Stimulated activated CD4-positive, alpha-beta T cell treated with anti-CD3 and anti-CD28 coated beads, TNF-alpha, amount 100 ng/mL, for 48 hours (primary cell): ENCODE data around the gene PSKH1.
"Not testable (repeated sequence)": the region's sequence is repeated elsewhere in the genome, so short reads cannot be mapped to it uniquely, and the experiment has no call there.

Source experiments
- DNase-seq, 3 donors: peaks; one replicate each; pipeline ENCODE4 v3.0.0-alpha.2; 2020; ENCODE audit warnings: low read depth in 3 of 3

PSKH1 gene

DNA sequence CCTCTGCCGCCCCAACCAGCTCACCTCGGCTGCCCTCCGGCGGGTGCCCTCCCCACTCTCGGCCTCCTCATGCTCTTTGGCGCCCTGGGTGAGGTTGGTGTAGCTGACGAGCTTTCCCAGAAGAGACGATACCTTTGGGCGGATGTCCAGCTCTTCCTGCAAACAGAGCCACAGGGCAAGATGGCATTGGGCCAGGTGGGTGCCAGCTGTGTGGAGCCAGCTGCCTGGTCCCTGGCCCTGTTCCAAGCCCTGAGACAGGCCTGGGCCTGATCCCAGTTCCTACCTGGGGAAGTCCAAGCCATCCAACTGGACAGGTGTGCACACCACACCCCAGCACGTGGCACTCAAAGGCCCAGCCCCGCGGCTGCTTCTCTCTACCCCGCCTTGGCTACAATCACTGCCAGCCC is 68.5 kb downstream of the PSKH1 start:
- DNase-seq, result no peak

DNA sequence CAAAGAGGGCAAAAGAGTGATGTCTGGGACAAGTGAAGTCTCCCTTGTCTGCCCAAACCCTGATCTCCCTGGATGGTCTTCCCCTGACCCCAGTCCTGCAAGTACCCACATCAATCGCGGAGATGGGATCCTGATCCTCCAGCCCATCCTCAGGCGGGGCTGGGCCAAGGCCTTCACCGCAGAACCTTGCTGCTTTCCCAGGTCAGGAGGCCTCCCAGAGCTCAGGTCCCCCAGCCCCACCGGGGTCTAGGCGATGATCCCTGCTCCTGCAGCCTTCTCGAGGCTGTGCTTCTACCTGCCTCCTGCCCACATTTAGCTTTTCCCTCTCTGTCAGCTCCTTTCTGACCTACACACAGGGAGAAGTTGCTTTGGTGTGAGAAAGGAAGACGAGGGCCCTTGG is 69.1 kb downstream of the PSKH1 start:
- DNase-seq, result no peak

DNA sequence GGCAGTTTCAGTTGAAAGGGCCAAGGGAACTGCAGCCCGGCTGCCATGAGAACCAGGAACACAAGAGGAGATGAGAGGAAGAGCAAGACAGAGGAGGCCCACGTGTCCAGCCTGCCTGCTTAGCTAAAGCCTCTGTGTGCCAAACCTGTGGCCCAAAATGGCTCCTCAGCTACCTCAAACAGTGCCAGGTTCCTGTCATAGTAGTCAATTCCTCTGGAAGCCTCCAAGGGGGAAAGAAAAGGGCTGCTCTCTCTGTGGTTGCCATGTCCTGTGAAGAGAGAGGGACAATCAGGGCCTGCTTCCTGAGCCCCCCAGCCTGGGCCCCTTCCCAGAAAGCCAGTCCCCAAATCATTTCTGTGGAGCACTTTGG is 70.2 kb downstream of the PSKH1 start:
- DNase-seq, result no peak

DNA sequence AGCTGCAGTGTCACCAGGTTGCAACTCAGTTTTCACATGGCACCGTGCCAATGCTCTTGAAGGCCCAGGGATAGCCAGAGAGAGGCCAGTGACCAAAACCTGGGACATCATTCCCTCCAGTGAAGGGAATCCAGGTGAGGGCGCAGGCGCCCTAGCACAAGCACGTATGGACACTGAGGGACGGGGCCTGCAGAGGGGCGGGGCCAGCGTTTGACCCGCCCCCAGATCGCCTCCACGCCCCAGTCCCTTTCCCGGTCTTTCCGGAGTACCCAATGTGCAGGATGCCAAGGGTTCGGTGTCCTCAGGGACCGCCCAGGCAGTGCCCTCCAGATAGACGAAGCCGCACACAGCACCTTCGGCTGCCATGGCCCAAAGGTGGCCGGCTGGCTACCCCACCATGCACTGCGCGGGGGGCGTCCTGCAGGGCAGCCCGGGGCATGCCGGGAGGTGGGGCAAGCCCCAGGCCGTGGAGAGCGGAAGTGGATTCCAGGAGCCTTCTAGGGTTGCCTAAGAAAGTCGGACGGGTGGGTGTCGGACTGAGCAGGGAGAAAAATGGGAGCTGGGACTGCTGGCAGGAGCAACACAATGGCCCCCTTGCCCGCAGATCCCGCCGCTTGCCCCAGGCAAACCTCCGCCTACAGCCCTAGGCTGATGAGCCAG is 70.7 kb downstream of the PSKH1 start:
- DNase-seq, result no peak

DNA sequence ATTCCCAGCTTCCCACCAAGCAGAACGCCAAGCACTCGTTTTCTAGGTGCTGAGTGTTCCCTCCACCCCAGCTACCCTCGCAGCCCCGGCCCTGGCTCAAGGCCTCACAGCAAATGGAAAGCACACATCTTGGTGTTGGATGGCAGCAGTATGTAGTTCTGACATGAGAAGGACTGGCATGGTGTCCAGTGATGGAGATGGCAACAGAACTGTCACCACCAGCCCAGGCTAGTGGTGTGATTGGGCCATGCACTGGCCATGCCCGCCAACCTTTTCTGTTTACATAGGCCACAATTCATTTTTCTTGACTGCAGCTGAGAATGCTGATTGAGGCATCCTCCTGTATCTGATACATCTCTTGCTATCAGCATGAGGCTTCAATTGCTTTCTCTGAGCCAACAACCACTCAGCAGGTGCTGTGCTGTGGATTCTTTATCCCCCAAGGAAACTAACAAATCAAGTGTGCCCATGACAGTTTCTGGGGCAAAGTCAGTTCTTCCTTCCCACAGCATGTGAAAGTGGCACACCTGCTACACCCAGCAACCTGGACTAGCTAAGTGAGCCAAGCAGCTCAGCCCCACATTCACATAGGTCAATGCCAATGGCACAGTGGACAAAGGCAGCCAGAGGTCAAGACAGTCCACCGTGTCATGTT is 71.5 kb downstream of the PSKH1 start:
- DNase-seq, result no peak

DNA sequence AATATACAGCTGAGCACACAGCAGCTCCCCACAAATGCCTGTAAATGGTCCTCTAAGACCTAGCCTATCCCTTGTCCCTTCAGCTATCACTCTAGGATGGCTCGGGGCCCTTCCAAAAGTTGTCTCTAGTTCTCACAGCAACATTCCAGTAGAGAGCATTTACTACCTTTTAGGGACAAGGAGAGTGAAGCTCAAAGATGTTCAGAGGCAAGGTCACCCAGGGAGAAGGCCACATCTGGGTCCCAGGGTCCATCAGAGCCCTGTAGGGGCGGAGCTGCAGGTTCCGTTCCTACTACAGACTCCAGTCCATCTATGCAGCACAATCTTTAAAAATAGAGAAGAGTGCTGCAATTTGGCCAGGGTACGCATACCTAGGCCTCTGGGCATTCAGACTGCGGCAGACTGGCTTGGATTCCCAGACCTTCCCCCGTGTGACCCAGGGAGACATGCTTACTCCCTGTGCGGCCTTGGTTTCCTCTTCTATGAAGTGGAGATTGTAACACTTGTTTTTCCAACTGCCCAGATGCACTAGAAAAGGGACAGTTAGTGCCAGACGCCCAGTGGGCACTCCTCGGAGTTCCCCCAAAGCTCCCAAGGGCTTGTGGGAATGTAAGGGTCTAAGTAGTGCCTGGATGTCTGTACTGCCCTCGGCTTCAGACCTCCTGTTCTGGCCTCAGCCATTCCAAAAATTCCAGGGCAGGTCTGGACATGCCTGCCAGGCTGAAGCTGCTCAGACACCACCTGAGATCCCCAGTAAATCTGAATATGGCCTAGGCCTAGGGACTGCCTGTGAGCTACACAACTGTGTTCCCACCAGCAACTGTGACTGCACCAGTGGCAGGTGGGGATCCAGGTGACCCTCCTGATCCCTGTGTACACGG is 72.9 kb downstream of the PSKH1 start:
- no peak for DNase-seq

DNA sequence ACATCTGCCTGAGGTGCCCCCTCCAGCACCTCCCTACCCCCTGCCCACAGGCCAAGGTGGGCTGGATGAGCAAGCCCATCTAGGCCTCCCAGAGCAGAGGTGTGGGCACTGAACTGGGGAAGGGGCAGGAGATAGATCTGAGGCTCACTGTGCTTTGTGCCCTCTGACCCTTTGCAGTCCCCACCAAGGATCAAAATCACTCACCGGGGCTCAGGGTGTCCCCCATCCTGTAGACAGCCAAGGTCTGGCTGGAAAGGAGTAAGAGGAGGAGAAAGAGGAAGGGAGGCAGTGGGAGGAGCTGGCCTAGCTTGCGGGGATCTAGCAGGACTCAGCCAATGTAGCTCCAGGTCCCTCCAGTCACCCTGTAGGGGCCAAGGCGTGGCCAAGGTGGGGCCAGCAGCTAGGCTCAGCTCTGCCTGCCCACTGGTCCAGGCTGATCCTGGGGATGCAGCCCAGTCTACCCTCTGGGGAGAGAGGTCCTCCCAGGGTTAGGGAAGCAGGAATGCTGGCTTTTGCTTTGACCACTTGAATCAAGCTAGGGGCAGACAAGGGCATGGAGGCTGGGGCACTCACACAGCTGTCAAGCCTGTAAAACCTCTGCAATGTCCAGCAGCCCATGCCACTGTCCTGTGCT is 73.6 kb downstream of the PSKH1 start:
- DNase-seq, result no peak

DNA sequence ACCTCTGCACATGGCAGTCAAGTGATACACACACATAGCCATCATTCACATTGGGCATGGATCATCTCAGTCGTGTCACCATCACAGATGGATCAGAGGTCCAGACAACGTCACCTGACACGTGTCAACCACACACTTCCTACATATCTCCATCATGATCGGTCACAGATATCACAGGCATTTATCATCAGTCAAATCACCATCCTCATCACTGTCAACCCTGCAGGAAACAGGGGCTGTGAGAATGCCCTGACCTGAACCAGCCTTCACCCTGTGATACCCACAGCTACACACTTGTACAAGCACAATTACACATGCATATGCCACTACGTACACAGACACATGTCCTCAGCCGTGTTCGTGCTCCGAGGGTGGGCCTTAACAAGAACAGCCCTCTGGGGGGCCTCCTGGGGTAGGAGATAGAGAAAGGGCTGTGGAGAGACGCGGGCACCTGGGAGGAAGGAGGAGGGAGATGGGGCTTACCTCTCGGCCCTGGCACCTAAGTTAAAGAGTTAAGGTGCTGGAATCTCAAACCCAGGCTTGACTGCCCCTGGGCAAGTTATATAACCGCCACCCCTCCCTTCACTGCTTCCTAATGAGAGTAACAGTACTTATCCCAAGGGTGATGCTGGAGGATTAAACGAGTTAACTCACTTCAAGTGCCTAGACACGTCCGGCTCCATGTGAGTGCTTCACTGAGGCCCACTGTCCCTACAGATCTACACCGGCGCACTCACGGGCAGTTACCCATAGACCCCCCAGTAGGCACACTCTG is 74.3 kb downstream of the PSKH1 start:
- DNase-seq, result no peak

DNA sequence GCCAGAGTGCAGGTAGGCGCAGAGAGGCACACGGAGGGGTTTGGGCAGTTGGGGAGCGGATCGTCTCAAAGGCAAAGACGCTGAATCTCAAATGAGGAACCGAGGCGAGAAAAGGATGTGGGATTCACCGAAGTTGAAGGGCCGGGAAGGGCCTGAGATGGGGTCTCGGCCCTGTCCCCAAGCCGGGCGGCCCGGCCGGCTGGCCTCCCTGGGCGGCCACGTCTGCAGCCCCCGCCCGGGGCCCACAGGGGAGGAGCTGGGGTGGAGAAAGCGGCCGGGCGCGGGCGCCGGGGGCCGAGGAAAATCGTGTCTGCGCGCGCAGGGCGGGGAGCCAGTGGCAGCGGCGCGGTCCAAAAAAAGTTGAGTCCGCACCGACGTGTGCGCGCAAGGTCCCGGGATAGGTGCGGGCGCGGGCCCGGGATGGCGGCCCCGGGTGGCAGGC is 74.9 kb downstream of the PSKH1 start:
- DNase-seq, result peak in 1 of 3 donors; percentile 38

DNA sequence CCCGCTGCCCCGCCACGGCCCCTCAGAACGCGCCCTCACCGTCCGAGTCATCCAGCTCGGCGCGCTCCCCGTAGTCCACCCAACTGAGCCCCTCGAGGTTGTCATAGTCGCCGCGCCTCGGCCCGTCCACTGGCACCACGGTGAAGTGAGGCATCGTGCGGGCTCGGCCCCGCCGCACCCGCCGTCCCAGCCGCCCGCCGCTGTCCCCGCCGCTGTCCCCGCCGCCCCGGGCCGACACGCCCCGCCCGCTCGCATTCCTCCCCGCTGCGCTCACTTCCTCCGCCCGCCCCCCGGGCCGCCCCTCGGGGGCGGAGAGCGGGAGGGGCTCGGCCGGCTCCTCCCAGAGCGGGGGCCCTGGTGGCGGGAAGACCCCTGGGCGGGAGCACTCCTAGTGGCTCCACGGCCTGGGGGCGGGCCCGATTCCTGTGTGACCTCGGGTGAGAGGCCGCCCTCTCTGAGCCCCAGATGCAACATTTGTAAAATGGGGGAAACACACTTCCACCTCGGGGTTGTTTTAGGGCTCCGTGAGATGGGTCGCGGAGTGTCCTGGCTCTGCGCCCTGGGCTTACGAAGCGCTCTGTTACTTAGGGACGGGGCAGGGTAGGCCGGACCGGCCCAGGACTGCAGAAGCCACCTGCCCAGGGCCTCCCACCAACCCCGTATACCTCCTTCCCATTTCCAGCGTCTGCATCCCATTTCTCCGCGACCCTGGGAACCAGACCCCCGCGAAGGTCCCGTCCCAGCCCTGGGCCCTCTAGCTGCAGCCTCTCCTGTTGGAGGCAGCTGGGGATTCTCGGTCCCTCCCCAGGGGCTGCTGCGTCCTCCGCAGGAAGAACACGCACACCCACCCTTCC is 75.6 kb downstream of the PSKH1 start, which contains the start of gene SLC12A4:
SLC12A4 (minus strand) TSS at position 238 of the 854 bp plus-strand sequence; CDS start at position 154, 84 bp downstream.
- DNase-seq, result peak; percentile 73 to 85 (median 82)

DNA sequence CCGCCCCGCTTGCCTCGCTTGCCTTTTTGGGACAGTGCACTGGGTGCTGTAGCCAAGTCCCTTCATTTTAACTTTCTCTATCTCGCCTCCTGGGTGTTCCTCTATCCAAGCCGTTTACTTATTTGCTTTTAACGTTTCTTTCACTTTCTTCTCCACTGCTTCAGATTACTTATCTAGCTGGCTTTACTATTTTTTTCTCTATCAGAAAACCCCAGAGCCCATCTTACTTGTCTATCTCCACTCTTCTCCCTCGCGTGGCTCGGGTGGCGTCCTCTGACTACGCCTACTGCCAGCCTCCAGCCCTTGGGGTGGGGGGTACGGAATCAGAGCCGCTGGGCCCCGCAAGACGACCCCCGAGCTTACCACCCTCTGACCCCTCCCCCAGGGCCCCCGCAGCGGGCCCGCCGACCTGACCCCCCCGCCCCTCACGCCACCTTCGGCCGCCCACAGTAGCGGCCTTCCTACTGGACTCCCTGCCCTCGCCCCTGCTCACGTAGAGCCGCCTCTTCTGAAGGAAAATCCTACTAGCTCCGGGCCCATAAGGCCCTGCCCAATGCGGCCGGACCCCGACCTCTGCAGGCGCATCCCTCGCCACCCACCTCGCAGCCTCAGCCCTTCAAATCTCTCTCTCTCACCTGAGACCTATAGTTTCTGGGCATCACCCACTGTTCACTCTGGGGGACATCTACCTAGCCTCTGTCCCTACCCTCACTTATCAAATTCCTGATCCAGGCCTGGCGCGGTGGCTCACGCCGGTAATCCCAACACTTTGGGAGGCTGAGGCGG is 76.4 kb downstream of the PSKH1 start:
- no peak for DNase-seq

DNA sequence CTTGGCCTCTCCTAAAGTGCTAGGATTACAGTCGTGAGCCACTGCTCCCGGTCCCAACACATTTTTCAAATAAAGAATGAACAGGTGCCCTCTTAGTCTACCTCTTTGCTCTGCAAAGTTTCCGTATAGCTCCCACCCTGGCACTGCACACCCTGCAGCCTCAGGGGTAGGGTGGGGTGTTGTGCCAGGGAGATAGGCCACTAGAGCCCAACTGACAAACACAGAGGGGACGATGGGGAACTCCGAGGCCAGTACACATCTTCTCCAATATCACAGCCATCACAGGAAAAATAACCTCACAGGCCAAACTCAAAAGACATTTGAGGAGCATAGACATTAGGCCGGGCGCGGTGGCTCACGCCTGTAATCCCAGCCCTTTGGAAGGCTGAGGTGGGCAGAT is 78.1 kb downstream of the PSKH1 start:
- DNase-seq, result no peak

DNA sequence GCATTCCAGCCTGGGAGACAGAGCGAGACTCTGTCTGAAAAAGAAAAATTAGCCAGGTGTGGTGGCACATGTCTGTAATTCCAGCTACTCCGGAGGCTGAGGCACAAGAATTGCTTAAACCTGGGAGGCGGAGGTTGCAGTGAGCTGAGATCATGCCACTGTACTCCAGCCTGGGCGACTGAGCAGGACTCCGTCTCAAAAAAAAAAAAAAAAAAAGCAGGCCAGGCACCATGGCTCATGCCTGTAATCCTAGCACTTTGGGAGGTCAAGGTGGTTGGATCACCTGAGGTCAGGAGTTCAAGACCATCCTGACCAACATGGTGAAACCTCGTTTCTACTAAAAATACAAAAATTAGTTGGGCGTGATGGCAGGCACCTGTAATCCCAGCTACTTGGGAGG is 79.2 kb downstream of the PSKH1 start:
- not testable (repeated sequence) for DNase-seq

DNA sequence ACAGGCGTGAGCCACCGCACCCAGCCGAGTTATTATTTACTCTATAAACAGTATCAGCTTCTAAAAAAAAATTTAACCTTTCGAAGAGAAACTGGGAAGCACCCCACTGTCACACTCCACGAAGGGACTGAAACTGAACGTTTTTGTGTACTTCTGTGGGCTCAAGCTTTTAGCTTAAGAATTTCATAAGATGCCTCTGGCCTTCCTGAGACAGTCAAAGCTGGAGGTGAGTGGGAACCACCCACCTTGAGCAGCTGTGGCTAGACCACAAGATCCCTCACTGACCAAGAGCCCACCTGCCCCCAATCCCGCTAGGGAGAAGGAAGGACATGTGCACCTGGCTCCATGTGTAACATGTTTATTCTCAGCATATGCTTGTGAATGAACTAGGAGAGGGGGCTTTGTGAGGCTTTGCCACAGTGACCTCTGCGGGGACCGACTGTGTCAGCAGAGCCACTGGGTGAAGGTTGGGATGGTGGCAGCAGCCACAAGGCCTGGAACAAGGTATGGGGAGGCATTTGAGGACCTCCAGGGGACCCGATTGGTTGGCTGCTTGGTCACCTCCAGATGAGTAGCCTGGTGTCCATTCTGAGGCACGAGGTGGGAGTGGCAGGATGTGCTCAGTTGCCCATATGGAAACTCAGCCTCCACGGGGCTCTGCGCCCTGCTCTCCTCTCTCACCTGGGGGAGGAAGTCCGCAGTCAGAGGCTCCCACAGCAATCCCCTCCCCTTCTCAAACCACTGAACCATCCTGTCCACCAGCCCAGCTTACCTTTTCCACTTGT is 82.5 kb downstream of the PSKH1 start:
- DNase-seq, result no peak

DNA sequence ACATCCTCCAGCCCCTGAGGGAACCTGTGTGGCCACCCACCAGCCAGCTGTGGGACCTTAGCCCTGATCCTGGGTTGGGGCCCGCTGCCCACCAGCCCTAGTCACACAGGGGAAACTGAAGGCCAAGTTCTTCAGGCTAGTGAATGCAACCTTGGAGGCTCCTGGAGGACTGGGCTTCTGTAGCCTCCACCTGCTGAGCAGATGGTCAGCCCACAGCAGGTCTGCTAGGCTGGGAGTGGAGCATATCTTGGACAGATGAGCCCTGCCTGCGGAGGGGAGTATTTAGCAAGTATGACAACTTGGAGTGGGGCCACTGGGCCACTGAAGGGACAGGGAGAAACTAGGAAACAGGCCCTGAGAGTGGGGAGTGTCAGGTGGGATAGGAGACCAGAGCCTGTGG is 83.2 kb downstream of the PSKH1 start:
- DNase-seq, result no peak

DNA sequence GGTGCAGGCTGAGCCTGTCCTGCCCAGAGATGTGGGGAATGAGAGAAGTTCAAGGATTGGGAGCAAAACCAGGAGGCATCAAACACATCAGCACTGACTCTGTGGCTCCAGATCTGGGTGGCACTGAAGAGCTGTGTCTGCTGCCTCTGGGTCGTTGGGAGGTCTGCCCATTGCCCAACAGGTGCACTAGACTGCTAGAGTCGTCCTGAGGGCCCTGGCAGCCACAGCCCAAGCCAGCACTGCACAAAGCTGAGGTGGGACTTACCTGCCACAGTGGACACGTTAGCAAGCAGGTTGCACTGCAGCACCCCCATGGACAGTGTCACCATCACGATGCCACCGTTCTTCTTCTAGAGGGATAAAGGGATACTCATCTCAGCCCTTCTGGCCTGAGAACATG is 84.0 kb downstream of the PSKH1 start:
- DNase-seq, result no peak

DNA sequence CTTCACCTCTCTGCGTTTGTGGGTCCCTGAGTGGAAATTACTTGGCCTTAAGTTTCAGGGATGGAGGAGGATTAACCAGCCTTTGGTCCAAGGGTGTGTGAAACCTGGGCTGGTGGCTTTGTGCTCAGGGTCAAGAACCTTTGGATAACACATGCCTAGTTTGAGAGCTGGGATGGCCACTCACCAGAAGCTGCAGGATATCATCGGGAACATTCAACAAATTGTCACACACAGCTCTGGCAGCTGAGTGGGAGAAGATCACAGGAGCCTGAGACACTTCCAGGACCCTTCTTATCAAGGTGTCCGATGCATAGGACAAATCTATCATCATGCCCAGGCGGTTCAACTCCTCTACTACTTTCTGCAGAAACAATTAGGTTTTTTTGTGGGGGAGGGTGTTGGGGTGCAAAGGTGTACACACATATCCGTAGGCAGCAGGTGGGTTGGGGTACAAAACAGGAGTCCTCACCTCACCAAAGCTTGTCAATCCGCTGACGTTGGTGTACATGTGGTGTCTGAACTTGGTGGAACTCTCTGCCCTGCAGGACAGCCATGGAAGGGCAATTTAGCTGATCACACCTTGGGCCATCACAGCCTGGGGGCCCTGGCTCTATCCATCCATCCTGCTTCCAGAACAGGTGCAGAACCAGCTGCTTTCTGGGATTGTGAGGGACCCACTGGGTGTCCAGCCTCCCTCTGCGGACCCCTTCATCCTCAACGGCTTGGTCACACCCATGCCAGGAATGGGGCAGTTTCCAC is 84.6 kb downstream of the PSKH1 start:
- no peak for DNase-seq
